NT2/D1 (cell line): ENCODE data around the gene C1orf21.

ENCODE experiments used
- SUZ12 ChIP-seq: IDR thresholded peaks from 2 replicates; pipeline ENCODE4 v1.6.1; 2011; ENCODE audit not compliant: insufficient read length, insufficient read depth; ENCODE audit errors: extremely low read depth
- YY1 ChIP-seq: IDR thresholded peaks from 2 replicates; pipeline ENCODE4 v1.6.1; 2011; ENCODE audit not compliant: insufficient read length, insufficient read depth
- ZNF274 ChIP-seq: IDR thresholded peaks from 2 replicates; pipeline ENCODE4 v1.6.1; 2011; ENCODE audit warnings: mild to moderate bottlenecking, low read depth, low read length

DNA sequence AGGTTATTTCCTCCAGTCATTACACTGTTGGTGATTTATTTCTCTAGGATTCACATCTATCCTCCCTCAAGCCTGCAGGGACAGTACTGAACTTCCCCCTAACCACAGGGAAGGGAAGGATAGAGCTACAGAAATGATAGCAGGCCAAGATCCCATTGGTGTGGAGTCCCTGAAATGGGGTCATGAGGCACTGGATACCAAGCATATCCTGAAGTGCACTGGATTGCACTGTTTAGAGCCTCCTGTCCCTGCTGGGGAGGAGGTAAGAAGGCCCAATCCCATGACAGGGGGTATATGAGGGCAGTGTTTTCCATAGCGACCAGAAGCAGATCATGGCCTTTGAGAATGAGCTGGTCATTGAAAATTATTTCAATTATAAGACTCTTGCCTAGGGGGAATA lies 56.8 kb downstream of the C1orf21 start:
- no peak for TF ChIP-seq SUZ12
- TF ChIP-seq ZNF274: no peak
- TF ChIP-seq YY1: no peak
